Type B pancreatic cell (in vitro differentiated cells): Measurements from ENCODE around the gene SLC4A7. TPM values are rescaled to one million over a fixed set of nuclear protein-coding genes. Genes with fewer than 3 reads are reported as not detected.

Experiments used
- DNase-seq: peaks from one replicate; pipeline ENCODE4 v3.0.0; 2021; ENCODE audit warnings: mixed read lengths; ENCODE audit not compliant: unreplicated experiment; ENCODE audit errors: extremely low spot score
- H3K27ac Mint-ChIP-seq: 2 replicates; pipeline ENCODE4 v1.8.0; 2021; ENCODE audit warnings: mild to moderate bottlenecking, mixed read lengths
- H3K27me3 Mint-ChIP-seq: 2 replicates; pipeline ENCODE4 v1.8.0; 2021; ENCODE audit warnings: mixed read lengths
- H3K36me3 Mint-ChIP-seq: 2 replicates; pipeline ENCODE4 v1.8.0; 2021; ENCODE audit warnings: mixed read lengths
- H3K4me1 Mint-ChIP-seq: one replicate; pipeline ENCODE4 v1.8.0; 2021; ENCODE audit warnings: mixed read lengths; ENCODE audit not compliant: unreplicated experiment
- H3K4me3 Mint-ChIP-seq: 2 replicates; pipeline ENCODE4 v1.8.0; 2021; ENCODE audit warnings: mild to moderate bottlenecking, mixed read lengths
- H3K9me3 Mint-ChIP-seq: 2 replicates; pipeline ENCODE4 v1.8.0; 2021; ENCODE audit warnings: mixed read lengths
- CTCF ChIP-seq: fragments of 200-600 bp; sonication (generic); conservative IDR thresholded peaks from 2 replicates; pipeline ENCODE4 v1.5.0; 2021; ENCODE audit warnings: antibody characterized with exemption, mild to moderate bottlenecking
- total RNA-seq: library from RNA; stranded (reverse); gene quantifications from 2 replicates; pipeline ENCODE4 v1.2.1, GENCODE V29; 2021; ENCODE audit warnings: low replicate concordance

Gene SLC4A7
- total RNA-seq, 1 donor from 2014 or later: 51.8 TPM

GRCh38 chr3:27508424-27508823 lies 24.2 kb upstream of the SLC4A7 start:
- Mint-ChIP-seq H3K27ac (no peak overlapping the region), H3K4me1 (peaks cover 4% of the 10 kb centered on the region), H3K27me3 (peaks cover 4% of the 10 kb centered on the region), H3K9me3 (no peaks in the 10 kb centered on the region), H3K4me3 (no peak overlapping the region), H3K36me3 (no peaks in the 10 kb centered on the region)
- TF ChIP-seq CTCF: no peak
- no peak for DNase-seq

- no peak for TF ChIP-seq CTCF
- H3K4me1 Mint-ChIP-seq: peaks cover 4% of the 10 kb centered on the region
- H3K27ac Mint-ChIP-seq: no peak overlapping the region
- H3K9me3 Mint-ChIP-seq: no peaks in the 10 kb centered on the region
- DNase-seq: no peak
- H3K27me3 Mint-ChIP-seq: no peaks in the 10 kb centered on the region
- H3K4me3 Mint-ChIP-seq: no peak overlapping the region
- no peaks in the 10 kb centered on the region for H3K36me3 Mint-ChIP-seq
These were observed 23.5 kb upstream of the SLC4A7 start for GRCh38 chr3:27507515-27508266.

- Mint-ChIP-seq H3K36me3 (no peaks in the 10 kb centered on the region), H3K4me1 (peaks cover 4% of the 10 kb centered on the region), H3K4me3 (no peak overlapping the region), H3K27me3 (no peaks in the 10 kb centered on the region), H3K9me3 (no peaks in the 10 kb centered on the region), H3K27ac (no peak overlapping the region)
- DNase-seq: no peak
- TF ChIP-seq CTCF: no peak
These were observed 22.9 kb upstream of the SLC4A7 start for GRCh38 chr3:27507111-27507510.

GRCh38 chr3:27504749-27505148 lies 20.6 kb upstream of the SLC4A7 start:
- Mint-ChIP-seq H3K27me3 (no peaks in the 10 kb centered on the region), H3K4me3 (no peak overlapping the region), H3K9me3 (no peaks in the 10 kb centered on the region), H3K27ac (no peak overlapping the region), H3K4me1 (peaks cover 4% of the 10 kb centered on the region), H3K36me3 (no peaks in the 10 kb centered on the region)
- TF ChIP-seq CTCF: no peak
- DNase-seq: no peak

- no peak for DNase-seq
- Mint-ChIP-seq H3K36me3 (no peaks in the 10 kb centered on the region), H3K9me3 (no peaks in the 10 kb centered on the region), H3K27me3 (no peaks in the 10 kb centered on the region), H3K4me3 (no peak overlapping the region), H3K27ac (no peak overlapping the region), H3K4me1 (peaks cover 4% of the 10 kb centered on the region)
- no peak for TF ChIP-seq CTCF
These were observed 19.3 kb upstream of the SLC4A7 start for GRCh38 chr3:27503526-27503925.
